ENCODE measurements around the gene SEMA3C. TPM values are rescaled to one million over a fixed set of nuclear protein-coding genes. Genes with fewer than 3 reads are reported as not detected.

Gene SEMA3C
- polyA plus RNA-seq, 3 donors, result 29.2 to 34.7 (median 31.8) TPM

DNA sequence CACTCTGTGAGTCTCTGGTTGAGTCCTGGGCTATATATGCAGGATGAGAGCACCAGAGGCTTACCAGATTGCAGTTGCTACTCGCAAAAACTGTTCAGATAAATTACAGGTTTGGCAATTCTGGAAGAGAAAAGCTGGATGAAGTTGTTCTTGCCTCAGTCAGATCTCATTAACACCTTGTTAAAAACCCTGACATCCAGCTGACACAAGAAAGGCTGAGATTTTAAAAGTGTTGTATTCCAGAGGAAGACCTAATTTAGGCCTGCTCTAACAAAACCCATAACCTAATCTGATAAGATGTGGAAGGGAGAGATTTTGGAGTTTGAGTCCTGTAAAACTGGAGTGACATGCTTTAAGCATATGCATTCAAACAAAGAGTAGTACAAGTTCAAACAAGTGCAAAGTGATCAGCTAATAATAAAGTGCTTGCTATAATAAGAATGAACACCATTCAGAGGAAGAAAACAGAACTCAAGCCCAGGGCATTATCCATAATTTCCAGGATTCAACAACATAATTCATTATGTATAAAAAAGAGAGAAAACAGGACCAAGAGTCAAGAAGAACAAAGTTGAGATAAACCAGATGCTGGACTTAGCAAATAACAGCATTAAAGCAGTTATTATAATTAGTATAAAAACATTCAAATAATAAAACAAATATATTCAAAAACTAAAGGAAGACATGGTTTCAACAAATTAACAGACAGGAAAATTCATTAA, 144.9 kb downstream of the SEMA3C start:
- DNase-seq (ENCODE audit: extremely low read depth in 1 of 11, low read depth in 9 of 11, low spot score in 4 of 11), result no peak

GRCh38 chr7:80772347-80772993, 146.4 kb downstream of the SEMA3C start:
- DNase-seq (ENCODE audit: extremely low read depth in 1 of 11, low read depth in 9 of 11, low spot score in 4 of 11), result no peak

DNA sequence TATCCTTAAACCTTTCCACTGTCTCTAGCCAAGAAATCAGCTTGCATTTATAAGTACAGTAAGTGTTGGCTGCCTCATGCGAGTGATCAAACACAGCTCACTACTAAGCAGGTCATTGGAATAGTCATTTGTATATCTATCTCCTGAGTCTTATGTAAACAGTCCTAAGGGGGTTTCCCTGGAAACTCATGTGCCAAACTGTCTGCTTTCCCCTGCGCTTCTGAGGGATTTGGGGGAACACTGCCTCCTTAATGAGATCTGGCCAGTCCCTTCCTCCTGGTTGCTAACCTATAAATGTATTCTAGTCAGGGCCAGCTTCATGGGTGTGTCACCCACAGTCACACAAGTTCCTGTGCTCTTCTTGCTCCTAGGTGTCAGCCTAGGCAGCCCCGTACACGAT, 147.3 kb downstream of the SEMA3C start:
- DNase-seq (ENCODE audit: extremely low read depth in 1 of 11, low read depth in 9 of 11, low spot score in 4 of 11), result no peak

DNA sequence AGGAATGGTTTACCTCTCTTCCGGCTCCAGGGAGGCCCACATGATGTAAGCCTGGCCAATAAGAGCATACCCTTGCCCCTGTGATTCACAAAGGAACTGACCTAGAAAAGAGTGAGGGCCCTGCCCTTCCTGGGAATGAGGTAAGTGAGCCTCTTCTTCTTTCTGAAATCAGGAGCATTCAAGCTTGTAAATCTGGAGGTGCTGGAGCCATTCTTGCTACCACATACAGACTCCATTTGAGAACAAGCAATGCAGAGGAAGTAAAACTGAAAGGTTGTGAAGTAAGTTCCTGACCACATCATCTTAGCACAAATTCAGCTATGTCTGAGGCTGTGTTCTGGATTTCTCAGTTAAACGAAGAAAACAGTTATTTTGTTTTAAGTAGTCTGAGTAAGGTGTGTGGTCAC, 148.2 kb downstream of the SEMA3C start:
- DNase-seq (ENCODE audit: extremely low read depth in 1 of 11, low read depth in 9 of 11, low spot score in 4 of 11), result no peak

- no peak for DNase-seq (ENCODE audit: extremely low read depth in 1 of 11, low read depth in 9 of 11, low spot score in 4 of 11)
These were observed 148.8 kb downstream of the SEMA3C start for GRCh38 chr7:80770061-80770460.

- DNase-seq (ENCODE audit: extremely low read depth in 1 of 11, low read depth in 9 of 11, low spot score in 4 of 11), result no peak
These were observed 150.1 kb downstream of the SEMA3C start for GRCh38 chr7:80768756-80769155.

GRCh38 chr7:80767654-80768053, 151.2 kb downstream of the SEMA3C start:
- DNase-seq (ENCODE audit: extremely low read depth in 1 of 11, low read depth in 9 of 11, low spot score in 4 of 11), result no peak

- no peak for DNase-seq (ENCODE audit: extremely low read depth in 1 of 11, low read depth in 9 of 11, low spot score in 4 of 11)
These were observed 152.1 kb downstream of the SEMA3C start for GRCh38 chr7:80766724-80767123.

DNA sequence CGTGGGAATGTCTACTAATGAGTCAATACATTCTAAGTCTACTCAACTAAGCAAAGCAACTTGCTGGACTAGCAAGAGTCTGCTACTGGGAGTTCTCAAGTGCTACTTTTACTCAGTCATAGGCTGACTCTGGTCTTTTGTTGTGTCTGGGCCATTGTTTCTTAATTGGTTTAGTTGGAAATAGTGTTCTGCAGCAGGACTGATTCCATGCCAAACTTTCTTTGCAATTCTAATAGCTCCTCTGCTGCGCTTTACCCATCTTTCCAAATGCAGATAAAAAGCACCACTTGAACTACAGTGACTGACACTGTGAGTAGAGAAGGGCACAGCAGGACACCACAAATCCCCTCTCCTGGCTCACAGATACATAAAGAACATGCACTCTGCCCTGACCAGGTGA, 154.7 kb downstream of the SEMA3C start:
- no peak for DNase-seq (ENCODE audit: extremely low read depth in 1 of 11, low read depth in 9 of 11, low spot score in 4 of 11)

DNA sequence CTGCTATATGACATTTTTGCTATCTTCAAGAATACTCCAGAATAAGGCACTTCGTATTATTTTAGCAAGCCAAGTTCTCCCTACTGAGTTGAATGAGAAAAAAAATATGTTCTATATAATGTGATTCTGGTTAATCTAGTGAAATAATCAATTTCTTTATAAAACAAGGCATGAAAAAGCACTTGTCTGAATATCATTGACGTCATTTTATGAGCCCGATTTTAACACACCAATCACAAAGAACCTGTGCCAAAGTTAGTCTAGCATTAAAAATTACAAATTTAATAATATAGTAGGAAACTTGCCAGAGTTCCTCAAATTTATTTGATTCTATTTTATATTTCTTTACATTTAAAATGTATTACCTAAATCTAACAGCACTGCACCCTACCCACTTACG, 155.1 kb downstream of the SEMA3C start:
- DNase-seq (ENCODE audit: extremely low read depth in 1 of 11, low read depth in 9 of 11, low spot score in 4 of 11), result no peak

DNA sequence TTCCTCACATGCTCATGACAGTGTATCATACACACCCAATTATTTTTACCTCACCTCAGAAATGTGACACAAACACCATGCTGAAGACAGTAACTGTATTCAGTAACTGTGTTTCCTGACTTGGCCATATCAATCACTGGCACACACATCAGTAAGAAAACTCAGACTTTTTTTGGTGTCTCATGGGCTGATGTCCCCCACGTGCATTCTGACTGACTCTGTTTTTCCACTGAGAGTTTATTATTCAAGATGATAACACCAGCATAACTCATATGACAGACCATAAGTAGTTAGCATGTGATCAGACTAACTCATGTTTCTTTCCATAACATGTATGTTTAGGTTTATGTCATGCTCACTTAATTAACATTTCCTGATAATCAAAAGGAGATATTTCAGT, 155.6 kb downstream of the SEMA3C start:
- DNase-seq (ENCODE audit: extremely low read depth in 1 of 11, low read depth in 9 of 11, low spot score in 4 of 11), result no peak

DNA sequence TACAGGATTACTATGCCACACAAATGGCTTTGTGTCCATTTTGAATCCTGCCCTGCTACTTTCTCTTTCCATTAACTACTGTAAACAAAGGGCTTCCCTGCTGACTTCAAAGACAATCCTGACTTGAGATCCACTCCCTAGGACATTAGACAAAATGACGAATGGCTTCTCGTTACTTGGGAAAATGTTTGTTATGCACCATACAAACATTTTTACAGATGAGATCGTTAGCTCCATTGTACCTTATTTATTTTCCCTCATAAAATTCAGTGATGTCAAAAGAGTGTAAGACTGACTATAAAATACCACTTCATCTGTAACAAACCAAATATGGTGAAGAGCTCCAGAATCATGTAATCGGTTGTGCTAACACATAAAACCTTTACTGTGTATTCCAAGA, 158.6 kb downstream of the SEMA3C start:
- no peak for DNase-seq (ENCODE audit: extremely low read depth in 1 of 11, low read depth in 9 of 11, low spot score in 4 of 11)

DNA sequence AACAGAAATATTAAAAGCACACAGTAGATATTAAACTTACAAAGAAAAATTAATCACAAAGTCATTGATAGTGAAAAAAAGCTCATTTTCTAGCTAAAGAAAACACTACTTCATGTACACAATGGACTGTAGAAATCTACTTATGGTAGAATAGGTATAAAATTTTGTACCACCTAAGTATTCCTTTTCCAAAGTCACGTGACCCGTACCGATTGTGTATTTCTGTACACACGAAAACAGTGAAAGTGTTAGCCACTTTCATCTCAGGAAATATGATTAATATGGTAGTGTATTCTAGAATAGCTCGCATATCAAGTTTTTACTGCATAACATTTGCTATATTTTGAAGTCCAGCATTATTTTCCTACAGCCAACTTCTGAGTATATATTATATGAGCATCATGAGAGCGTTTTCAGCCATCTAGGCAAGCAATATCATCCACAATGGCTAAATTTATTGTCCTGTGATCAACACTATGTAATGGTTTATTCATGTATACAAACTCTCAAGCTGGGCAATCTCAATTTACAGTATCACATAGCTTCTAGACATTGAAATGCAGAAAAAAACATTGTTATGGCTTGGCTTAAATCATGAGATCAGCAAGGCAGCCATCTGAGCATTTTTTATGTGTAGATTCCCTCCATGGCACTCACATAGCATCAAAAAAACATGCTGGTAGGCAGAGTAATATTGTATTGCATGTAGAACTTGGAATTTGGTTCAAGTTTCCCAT, 165.7 kb downstream of the SEMA3C start:
- no peak for DNase-seq (ENCODE audit: extremely low read depth in 1 of 11, low read depth in 9 of 11, low spot score in 4 of 11)

- no peak for DNase-seq (ENCODE audit: extremely low read depth in 1 of 11, low read depth in 9 of 11, low spot score in 4 of 11)
These were observed 169.6 kb downstream of the SEMA3C start for GRCh38 chr7:80749270-80749669.

DNA sequence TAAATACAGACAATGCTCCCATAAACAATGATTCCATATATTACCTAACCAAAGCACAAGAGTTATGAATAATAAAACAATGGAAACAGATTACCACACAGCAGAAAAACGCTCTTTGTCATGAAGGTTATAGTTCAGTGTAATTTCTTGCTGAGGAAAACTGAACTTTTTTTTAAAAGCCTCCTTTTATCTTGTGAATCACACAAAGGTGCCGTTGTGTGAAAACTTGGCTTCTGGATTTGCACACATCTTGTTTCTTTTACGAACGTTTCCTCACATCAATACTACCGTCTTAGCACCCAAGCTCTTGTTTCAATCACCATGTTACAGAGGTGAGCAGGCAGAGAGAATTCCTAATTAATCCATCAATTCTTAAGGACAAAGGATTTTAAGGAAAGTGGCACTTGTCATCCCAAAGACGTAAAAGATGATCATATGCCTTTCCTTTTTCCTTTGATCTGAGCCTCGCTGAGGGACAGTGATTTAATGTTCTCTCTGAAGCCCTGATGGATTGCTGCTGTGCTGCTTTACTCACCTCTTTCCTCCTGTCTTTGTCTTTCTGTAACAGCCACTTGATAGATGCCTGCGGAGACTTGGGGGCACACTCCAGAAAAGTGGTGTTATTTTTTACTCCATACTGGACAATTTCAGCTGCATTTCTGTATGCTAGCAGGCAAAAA, 170.3 kb downstream of the SEMA3C start:
- DNase-seq (ENCODE audit: extremely low read depth in 1 of 11, low read depth in 9 of 11, low spot score in 4 of 11), result no peak

DNA sequence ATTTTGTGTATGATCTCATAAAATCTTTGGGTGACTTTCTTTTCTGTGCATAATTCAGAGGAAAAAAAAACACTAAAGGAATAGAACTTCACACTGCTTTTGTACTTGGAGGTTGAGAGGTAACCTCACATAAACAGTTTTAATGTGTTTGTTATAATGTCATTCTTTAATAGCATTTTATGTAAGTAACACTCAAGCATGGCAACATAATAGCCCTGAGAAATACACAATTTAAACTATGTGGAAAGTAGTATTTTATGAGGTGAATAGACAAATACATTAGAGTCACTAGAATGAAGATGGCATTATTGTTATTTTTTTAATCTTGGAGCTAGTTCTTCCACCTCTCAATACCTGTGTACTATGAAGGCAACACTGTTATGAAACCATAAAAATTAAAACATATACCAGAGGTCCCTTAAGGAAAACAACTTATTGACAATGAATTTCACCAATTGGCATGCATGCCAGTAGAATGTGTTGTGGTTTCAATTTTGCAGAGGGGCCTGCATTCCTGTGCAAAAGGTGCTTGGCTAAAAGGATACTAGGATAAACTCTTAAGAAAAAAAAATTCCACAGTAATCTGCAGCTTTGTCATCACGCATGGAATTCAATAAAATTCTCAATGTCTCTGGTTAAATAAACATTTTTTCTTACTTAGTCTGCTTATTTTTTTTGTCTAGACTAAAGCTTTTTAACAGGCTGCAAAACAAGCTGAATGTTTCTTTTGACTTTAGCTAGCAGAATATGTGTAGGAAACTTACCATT, 177.9 kb downstream of the SEMA3C start:
- DNase-seq (ENCODE audit: extremely low read depth in 1 of 11, low read depth in 9 of 11, low spot score in 4 of 11), result no peak

DNA sequence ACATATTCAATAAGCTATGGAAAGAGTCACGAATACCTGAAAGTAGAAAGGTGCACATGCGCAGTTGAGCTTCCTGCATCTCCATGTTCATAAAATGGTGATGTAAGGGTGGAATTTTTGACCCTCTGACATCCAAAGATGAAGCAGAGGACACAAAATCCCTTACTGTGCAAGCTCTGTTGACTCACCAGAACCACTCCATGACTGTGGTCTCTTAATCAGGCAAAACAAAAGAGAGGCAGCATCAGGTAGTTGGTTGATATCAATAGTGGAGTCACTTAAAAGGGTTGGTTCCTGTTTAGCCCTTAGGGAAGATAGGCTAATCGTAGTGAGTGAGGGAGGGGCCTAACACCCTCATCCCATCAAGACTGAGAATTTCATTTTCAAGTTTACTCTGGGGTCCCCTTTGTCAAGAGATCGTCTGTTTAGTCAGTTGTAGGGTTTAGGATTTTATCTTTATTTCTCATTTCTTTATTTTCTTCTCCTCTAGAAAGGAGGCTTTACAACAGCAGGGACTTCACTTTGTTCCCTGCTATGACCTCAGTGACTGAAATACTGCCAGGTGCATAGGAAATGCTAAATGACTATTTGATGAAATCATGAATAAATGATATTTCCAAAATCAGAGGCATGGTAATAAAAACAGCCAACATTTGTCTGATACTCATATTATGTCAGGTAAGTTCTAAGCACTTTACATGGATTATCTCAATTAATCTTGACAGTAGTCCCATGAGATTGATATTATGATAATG, 182.3 kb downstream of the SEMA3C start:
- no peak for DNase-seq (ENCODE audit: extremely low read depth in 1 of 11, low read depth in 9 of 11, low spot score in 4 of 11)

- DNase-seq (ENCODE audit: extremely low read depth in 1 of 11, low read depth in 9 of 11, low spot score in 4 of 11), result no peak
These were observed 183.5 kb downstream of the SEMA3C start for GRCh38 chr7:80735330-80735729.

All from renal cortex interstitium (tissue), 11 donors.